GM18508 (cell line): ENCODE results near the gene CCNF.
A peak's percentile ranks its signal among the peaks of the same experiment; 100 is the strongest.

Experiments
- ATAC-seq: cut with Tn5 transposase; IDR thresholded peaks from one replicate; pipeline ENCODE4 v1.9.1; 2021; ENCODE audit warnings: moderate number of reproducible peaks; ENCODE audit not compliant: insufficient read depth, unreplicated experiment

CCNF gene

DNA sequence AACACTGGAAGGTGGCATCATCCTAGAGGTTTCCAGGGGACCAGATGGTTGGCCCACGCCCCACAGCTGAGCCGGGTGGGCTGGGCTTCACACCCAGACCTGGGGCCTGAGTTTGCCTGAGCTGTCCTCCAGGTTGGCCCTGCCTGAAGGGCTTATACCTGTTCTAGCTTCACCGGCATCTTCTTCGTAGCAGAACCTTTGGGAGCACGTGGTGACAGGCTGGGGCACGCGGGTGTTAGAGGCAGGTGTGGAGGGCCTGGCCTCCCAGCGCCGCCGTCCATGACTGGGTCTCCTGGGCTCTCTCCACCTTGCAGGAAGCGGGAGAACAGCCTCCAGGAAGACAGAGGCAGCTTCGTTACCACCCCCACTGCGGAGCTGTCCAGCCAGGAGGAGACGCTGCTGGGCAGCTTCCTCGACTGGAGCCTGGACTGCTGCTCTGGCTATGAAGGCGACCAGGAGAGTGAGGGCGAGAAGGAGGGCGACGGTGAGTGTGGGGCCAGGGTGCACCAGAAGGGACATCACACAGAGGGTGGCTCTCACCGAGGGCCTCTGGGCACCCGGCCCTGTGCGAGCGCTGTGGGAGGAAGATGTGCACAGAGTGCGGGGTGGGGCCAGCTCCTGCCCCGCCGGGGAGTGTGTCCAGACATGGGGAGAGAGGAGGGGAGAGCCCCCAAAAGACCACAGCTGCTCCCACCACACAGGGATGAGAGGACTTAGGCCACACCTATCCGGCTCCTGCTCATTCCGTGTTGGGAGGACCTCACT, 26.0 kb downstream of the CCNF start:
- ATAC-seq, result no peak

DNA sequence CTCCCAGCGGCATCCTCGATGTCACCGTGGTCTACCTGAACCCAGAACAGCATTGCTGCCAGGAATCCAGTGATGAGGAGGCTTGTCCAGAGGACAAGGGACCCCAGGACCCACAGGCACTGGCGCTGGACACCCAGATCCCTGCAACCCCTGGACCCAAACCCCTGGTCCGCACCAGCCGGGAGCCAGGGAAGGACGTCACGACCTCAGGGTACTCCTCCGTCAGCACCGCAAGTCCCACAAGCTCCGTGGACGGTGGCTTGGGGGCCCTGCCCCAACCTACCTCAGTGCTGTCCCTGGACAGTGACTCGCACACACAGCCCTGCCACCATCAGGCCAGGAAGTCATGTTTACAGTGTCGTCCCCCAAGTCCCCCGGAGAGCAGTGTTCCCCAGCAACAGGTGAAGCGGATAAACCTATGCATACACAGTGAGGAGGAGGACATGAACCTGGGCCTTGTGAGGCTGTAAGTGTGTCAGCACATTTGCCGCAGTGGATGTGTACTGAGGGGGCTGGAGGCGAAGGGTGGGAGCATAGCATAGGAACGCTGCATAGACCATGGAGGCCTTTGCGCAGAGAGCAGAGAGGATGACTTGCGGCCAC, 27.4 kb downstream of the CCNF start:
- ATAC-seq, result no peak

DNA sequence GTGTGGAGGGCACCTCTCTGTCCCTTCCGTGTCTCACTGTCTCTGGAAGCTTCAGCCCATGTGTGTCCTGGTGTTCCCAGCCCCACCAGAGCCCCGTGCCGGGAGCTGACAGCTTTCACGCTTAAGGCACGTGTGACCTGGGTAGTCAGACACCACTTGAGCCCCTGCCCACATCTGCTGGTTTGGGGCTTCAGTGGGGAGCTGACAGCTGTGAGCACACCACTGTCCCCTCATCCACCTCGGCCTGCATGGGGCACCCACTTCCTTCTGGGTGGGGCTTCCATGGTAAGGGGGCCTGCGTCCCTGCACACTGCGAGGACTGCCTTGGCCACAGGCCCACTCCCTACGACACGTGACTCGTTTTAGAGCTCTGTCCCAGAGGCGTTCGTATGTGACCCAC, 28.0 kb downstream of the CCNF start:
- ATAC-seq, result no peak

DNA sequence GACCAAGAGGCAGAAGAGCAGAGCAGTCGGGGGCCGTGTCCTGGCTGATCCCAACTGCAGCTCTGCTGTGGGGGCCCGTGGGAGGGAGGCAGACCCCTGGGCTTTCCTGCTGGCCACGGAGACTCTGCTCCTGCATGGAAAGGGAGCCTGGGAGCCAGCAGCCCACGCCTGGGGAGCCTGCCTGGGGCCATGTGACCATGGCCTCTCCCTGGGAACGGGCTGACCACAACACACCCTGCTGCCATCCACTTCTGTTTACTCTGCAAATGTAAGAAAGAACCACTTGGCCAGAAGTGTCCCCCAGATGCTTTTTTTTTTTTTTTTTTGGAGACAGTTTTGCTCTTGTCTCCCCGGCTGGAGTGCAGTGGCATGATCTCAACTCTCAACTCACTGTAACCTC, 28.7 kb downstream of the CCNF start:
- no peak for ATAC-seq

DNA sequence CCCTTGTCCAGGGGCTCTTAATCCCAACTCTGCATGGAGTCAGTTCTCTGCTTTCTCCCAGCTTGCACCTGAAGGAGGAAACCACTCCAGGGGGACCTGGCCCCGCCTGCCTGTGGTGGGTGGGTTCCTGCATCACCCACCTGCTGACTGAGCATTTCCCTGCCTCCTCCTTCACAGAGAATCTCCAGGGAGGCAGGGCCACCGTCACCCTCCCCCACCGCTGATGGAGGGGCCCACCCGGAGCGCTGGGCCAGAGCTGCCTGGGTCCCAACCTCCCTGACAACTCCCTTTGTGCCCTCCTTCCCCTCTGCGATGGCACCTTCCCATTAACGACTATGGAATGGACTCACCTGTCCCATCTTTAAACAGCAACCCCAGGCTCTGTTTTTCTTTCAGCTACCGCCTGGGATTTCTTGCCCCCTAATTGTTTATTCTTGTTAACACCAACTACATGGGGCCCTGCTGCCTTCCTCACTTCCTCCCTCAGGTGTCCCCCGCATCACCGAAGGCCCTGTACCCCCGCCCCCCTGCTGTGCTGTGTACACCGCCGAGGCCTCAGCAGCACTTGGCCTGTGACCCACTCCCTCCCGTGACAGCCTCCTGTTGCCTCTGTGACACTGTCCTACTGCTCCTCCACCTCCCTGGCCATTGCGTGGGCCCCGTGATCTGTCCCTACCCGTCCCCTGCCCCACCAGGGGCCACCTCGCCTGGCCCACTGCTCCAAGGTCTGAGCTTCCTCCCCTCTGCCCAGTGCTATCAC, 29.8 kb downstream of the CCNF start:
- no peak for ATAC-seq

DNA sequence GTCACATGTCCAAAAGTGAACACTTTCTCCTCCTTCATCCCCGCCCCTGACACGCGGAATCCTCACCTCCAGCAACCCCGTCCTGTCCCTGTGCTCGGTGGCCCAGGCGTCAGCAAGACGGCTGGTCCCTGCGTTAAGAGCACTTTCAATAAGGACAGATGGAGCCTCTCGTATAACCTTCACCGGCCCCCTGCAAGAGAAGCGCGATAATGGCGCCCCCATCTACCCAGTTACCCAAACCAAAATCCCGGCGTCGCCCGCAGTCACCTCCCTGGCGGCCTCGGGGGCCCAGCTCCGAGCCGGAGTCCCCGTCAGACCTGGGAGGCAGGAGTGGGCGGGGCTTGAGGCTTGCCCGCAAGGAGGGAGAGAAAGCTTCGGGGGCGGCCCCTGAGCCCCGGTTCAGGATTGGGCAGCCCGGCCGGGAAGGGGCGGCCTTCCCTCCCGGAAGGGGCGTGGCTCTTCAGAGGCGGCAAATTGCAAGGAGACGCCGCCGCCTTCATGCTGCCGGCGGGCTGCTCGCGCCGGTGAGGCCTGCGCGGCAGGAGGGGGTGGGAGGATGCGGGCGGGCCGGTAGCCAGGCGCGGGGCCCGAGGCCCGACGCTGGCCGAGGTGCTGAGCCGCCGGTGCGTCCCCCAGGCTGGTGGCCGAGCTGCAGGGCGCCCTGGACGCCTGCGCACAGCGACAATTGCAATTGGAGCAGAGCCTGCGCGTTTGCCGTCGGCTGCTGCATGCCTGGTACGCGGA, 30.6 kb downstream of the CCNF start, which contains the start of gene TEDC2:
Gene TEDC2, plus strand, starts transcription at position 463 of the 744 bp plus-strand sequence. Its CDS starts 36 bp downstream, at position 499.
- ATAC-seq, result peak; percentile 64

DNA sequence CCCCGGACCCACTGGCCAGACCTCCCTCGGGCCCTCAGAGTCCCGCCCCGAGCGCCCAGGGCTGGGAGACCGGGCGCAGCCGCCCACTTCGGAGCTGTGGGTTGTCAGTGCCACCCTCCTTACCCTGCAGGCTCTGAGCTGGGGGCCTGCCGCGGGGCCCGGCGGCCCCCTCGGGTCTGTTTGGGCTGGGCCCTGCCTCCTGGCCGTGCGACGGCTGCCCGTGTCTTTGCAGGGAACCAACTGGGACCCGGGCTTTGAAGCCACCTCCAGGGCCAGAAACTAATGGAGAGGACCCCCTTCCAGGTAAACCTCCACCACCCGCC, 31.1 kb downstream of the CCNF start:
- ATAC-seq, result no peak

DNA sequence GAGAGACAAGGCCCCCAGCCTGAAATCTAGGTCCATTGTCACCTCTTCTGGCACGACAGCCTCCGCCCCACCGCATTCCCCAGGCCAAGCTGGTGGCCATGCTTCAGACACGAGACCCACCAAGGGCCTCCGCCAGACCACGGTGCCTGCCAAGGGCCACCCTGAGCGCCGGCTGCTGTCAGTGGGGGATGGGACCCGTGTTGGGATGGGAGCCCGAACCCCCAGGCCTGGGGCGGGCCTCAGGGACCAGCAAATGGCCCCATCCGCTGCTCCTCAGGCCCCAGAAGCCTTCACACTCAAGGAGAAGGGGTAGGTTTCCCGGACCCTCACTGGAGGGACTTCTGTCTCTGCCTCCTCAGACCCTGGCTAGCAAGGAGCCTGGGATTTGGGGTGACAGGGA, 31.7 kb downstream of the CCNF start:
- no peak for ATAC-seq

DNA sequence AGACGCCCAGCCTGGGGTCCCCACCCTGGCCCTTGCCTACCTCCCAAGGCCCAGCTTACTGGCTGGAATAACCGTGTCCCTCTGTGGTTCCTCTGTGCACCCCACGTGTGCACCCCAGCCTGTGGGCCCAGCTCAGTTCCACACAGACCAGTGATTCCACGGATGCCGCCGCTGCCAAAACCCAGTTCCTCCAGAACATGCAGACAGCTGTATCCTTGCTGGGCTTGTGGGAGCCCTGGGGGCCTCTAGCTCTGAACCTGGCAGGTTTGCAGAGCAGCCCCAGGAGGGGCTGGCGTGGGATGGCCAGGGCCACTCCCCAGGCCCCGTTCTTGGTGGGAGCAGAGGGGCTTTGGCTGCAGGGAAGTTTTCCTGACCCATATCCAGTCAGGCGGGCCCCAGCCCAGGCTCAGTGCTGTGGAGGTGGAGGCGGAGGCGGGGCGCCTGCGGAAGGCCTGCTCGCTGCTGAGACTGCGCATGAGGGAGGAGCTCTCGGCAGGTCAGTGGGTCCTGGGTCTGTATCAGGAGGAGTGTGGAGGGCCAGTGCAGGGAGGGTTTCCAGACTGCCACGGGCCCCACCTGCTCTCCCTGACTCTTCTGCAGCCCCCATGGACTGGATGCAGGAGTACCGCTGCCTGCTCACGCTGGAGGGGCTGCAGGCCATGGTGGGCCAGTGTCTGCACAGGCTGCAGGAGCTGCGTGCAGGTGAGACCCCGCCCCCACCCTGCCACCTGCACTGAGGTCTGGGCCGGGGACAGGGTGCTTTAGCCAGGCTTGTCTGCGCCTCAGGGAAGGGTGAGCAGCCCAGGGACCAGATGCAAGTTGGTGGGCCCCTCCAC, 33.0 kb downstream of the CCNF start:
- ATAC-seq, result no peak

DNA sequence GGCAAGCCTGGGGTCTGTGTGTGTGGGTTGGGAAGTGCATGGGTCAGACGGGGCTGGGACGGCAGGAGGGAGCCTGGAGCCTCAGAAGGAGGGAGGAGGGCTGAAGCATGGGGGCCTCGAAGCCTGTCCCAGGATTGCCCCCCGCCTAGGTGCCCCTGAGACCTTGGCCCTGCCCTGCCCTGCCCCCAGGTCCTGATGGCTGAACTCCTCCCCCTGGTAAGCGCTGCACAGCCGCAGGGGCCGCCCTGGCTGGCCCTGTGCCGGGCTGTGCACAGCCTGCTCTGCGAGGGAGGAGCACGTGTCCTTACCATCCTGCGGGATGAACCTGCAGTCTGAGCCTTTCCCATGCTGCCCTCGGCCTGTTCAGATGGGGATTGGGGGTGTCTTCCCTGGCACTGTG, 35.1 kb downstream of the CCNF start:
- no peak for ATAC-seq

DNA sequence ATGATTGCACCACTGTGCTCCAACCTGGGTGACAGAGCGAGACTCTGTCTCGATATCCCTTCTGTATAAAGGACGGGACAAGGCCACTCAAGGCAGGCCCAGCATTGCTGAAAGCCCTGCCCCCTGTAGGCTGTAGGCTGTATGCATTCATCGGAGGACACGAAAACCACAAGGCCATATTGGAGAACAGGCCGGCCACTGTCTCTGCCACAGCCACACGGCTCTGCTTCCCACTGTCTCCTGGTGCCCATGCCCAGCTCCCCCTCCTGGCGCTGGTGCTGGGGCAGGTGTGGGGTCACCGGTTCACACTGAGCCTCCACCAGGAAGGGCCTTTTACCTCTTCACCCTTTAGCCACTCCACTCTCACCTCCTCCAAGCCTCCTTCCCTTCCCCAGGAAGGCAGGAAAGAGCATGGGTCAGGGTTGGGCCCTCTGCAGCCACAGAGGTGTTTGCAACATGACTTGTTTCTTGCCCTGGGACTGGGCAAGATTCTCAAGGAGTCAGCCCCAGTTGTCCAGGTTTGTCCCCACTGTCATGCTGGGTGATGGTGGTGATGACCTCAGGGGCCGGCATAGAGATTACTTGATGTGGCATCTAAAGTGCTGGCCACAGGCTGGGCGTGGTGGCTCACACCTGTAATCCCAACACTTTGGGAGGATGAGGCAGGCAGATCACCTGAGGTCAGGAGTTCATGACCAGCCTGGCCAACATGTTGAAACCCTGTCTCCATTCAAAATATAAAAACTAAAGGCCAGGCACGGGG, 36.6 kb downstream of the CCNF start:
- ATAC-seq, result no peak

DNA sequence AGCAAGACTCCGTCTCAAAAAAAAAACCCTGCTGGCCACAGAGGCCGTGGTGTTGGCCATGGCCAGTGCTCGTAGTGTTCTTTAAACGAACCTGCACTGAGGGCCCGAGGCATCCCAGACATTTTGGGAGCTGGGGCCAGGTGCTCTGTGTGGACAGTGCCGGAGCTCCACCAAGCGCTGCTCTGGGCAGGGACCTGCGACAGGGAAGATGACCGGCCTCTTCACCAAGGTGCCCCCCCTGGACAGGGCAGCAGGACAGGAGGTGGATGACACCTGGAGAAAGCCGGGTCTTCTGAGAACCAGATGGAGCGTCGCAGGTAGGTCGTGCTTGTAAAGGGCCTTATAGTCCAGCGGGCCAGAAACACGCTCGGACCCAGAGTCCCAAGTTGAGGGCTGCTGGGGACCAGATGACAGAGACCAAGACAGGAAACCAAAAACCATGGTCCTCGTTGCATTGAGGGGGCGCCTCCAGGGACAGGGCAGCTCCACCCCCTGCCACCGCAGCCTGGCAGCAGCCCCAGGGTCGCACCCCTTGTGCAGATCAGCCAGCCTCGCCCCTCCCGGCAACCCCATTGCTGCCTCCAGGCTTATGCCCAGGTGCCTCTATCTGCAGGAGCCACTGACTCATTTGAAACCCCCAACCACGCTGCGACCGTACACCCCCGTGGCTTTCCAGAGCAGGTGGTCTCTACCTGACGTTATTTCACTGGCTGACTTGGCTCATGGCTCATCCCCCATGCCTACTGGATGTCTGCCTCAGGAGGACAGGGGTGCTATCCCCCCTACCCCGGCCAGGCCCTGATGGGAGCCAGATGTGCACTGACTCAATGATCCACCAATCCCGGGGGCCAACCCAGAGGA, 37.6 kb downstream of the CCNF start:
- no peak for ATAC-seq

DNA sequence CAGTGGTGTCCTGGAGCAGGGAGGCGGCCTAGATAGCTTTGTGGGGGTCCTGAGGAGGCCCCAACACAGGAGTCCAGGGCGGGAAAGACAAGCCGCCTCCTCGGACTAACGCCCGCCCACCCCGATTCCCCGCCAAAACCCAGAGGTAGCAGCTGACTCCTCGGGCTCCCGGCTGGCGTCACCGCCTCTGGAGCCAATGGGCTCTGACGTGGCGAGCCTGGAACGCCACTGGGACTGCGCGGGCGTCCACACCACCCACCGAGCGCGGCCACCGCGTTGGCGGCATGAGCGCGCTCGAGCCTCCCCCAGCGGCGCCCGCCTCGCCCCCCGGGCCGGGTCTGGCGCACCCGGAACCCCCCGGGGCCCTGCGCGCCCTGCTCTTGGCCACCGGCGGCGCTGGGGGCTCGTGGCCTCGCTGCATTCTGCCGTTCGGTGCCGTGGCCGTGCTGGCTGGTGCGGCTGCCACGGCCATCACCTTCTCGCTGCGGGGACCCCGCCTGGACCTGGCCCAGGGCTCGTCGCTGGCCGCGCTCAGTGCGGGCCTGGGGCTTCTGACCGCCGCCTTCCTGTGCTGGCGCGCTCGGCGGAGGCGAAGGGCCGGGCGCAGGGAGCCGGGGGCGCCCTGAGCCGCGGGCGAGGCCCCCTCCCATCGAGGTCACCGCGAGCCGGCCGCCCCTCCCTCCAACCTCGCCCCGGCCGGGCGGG, 38.4 kb downstream of the CCNF start:
- no peak for ATAC-seq

DNA sequence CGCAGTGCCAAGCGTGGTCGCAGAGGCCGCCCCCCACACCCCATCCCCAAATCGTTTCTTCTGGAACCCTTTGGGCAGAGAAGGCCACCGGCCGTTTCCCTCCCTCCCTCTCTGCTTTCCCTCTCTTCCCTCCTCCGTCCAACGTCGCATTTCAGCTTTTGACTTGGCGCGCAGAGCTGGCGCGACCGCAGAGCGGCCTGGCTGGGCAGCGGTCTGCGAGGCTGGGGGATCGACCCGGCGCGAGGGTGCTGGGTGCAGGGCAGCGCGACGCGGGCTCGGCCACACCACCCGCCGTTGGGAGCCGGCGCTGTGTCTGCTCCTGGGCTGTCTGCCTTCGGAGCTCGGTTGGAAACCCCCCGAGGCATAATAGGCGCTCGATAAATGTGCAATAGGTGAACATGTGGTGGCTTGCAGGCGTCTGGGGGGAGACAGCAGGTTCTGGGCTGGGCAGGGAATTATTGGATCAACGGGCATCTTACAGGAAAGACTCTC, 39.0 kb downstream of the CCNF start:
- ATAC-seq, result no peak

DNA sequence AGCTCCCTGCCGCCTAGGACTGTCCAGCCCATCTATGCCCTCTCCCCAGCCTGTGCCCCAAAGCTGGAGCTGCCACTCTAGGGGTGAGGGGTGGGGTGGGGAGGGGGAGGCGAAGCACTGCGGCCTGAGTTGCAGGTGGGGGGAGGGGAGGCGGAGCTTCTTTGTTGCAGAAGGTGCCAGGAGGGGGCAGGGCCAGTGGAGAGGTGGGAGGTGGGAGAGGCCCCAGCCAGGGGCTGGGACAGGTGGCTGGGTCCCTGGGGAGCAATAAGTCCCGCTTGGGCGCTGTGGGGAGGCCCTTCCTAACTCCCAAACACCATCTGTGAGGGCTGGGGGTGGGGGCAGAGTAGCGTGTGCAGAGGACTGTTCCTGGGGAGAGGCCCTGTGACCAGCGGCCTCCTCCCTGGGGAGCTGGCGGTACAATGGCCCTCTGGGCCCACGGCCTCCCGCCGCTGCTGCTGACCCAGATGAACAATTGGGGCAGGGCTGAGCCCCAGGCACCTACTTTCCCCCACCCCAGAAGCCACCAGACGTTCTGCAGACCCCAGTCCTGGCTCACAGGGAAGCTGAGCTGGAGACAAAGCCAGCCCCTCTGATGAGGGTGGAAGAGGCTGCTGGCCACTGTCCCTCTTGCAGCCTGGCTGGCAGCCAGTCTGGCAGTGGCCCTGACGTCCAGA, 39.6 kb downstream of the CCNF start:
- no peak for ATAC-seq

DNA sequence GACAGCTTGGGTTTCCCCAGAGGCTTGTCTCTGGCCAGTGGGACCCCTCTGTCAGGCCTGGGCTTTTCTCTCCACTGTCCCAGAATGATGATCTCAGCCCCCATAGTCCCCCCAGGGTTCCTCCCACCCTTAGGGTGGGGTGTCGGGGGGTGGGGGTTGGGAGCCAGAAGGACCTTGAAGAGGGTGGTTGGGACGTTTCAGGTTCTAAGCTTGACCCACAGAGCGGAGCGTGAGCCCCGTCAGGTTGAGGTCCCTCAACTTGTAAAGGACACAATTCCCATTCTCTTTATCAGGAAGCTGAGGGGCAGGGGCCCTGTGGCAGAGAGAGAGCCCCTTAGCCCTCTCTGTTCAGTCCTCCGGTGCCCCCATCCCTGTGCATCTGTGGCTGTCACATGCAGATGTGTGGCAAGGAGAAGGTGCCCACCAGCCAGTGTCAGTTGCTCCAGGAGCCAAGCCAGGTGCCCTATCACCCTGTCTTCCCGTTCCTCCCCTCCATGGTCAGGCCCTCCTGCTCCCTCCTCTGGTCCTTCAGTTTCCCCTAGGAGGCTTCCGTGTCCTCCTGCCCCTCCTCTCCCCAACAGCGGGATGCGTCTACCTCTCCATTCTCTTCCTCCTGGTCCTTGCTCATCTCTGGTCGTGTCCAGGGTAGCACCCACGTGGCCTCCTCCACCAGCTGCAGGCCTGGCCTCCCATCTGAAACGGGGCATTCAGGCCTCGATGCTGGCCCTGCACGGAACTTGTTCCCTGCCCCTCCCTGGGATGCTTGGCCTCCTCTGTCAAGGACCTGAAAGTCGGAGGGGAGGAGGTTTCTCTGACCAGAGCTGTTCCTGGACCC, 40.4 kb downstream of the CCNF start:
- ATAC-seq, result no peak
